Mammary epithelial cell (primary cell): ENCODE results near the gene BCAS3.
"Not testable (repeated sequence)": the region's sequence is repeated elsewhere in the genome, so short reads cannot be mapped to it uniquely, and the experiment has no call there.

Source experiments
- EZH2 ChIP-seq: IDR thresholded peaks from 2 replicates; pipeline ENCODE4 v1.6.1; 2012; ENCODE audit warnings: low read length, inconsistent platforms, borderline replicate concordance
- TF ChIP-seq, protein P1 (sequence below), 2 donors: IDR thresholded peaks in 1 of 2; conservative IDR thresholded peaks in 1 of 2; 2 replicates each; pipeline ENCODE4 v1.5.1; 2011 to 2012; ENCODE audit warnings: inconsistent platforms in 2 of 2, low read length in 2 of 2, mild to moderate bottlenecking in 2 of 2, control low read depth in 1 of 2, low read depth in 1 of 2; ENCODE audit not compliant: insufficient read depth in 1 of 2; ENCODE audit errors: extremely low read depth in 1 of 2

GRCh38 chr17:61244988-61245387, 567.3 kb downstream of the BCAS3 start:
- TF ChIP-seq, protein P1, sequence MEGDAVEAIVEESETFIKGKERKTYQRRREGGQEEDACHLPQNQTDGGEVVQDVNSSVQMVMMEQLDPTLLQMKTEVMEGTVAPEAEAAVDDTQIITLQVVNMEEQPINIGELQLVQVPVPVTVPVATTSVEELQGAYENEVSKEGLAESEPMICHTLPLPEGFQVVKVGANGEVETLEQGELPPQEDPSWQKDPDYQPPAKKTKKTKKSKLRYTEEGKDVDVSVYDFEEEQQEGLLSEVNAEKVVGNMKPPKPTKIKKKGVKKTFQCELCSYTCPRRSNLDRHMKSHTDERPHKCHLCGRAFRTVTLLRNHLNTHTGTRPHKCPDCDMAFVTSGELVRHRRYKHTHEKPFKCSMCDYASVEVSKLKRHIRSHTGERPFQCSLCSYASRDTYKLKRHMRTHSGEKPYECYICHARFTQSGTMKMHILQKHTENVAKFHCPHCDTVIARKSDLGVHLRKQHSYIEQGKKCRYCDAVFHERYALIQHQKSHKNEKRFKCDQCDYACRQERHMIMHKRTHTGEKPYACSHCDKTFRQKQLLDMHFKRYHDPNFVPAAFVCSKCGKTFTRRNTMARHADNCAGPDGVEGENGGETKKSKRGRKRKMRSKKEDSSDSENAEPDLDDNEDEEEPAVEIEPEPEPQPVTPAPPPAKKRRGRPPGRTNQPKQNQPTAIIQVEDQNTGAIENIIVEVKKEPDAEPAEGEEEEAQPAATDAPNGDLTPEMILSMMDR (conservative IDR thresholded peaks at IDR 0.05 in 1 of 2, IDR thresholded peaks at IDR 0.05 in 1 of 2; ENCODE audit: extremely low read depth in 1 of 2, insufficient read depth in 1 of 2, low read depth in 1 of 2, low read length in 2 of 2) = not testable (repeated sequence)
- not testable (repeated sequence) for TF ChIP-seq EZH2
